Cardiac muscle cell (in vitro differentiated cells and primary cell): ENCODE measurements around the gene MAP3K4. TPM values are rescaled to one million over a fixed set of nuclear protein-coding genes. Genes with fewer than 3 reads are reported as not detected.

Experiments
- DNase-seq, 2 donors: peaks; one replicate each; pipeline versions ENCODE4 v3.0.0 to v3.0.0-alpha.2; 2010 to 2017; ENCODE audit warnings: low read depth in 1 of 2, low spot score in 1 of 2
- H3K27ac ChIP-seq: fragments of 200-600 bp; sonication (generic); 2 replicates; pipeline ENCODE4 v1.5.1; 2016
- H3K27me3 ChIP-seq: fragments of 200-600 bp; sonication (generic); 2 replicates; pipeline ENCODE4 v1.6.0; 2016; ENCODE audit warnings: control low read depth
- H3K36me3 ChIP-seq: fragments of 200-600 bp; sonication (generic); 2 replicates; pipeline ENCODE4 v1.5.1; 2016; ENCODE audit warnings: control low read depth
- H3K4me1 ChIP-seq: fragments of 200-600 bp; sonication (generic); 2 replicates; pipeline ENCODE4 v1.8.1; 2017; ENCODE audit warnings: low read depth, mild to moderate bottlenecking, mixed run types
- H3K4me3 ChIP-seq: fragments of 200-600 bp; sonication (generic); 2 replicates; pipeline ENCODE4 v1.5.1; 2016; ENCODE audit warnings: mild to moderate bottlenecking
- H3K9me3 ChIP-seq: fragments of 200-600 bp; sonication (generic); 2 replicates; pipeline ENCODE4 v1.5.1; 2017; ENCODE audit warnings: low read depth, mild to moderate bottlenecking, control low read depth
- polyA plus RNA-seq: library from polyadenylated mRNA; unstranded; fragments of >200 nt; fragmentation: Nextera tagmentation; extraction: Ambion mirVana; gene quantifications from 2 replicates; pipeline ENCODE4 v1.2.1, GENCODE V29; 2016
- total RNA-seq: library from RNA; depleted of rRNA; stranded (reverse); fragments of >200 nt; gene quantifications from 2 replicates; pipeline ENCODE4 v1.2.3, GENCODE V29; 2016
- TF ChIP-seq, protein P1 (sequence below): IDR thresholded peaks from 2 replicates; pipeline ENCODE4 v1.5.1; 2012; ENCODE audit warnings: low read depth, mild to moderate bottlenecking, low read length

Gene MAP3K4
- total and polyA plus RNA-seq, 2 experiments from 2014 or later, result 14.5 to 36.4 TPM

DNA sequence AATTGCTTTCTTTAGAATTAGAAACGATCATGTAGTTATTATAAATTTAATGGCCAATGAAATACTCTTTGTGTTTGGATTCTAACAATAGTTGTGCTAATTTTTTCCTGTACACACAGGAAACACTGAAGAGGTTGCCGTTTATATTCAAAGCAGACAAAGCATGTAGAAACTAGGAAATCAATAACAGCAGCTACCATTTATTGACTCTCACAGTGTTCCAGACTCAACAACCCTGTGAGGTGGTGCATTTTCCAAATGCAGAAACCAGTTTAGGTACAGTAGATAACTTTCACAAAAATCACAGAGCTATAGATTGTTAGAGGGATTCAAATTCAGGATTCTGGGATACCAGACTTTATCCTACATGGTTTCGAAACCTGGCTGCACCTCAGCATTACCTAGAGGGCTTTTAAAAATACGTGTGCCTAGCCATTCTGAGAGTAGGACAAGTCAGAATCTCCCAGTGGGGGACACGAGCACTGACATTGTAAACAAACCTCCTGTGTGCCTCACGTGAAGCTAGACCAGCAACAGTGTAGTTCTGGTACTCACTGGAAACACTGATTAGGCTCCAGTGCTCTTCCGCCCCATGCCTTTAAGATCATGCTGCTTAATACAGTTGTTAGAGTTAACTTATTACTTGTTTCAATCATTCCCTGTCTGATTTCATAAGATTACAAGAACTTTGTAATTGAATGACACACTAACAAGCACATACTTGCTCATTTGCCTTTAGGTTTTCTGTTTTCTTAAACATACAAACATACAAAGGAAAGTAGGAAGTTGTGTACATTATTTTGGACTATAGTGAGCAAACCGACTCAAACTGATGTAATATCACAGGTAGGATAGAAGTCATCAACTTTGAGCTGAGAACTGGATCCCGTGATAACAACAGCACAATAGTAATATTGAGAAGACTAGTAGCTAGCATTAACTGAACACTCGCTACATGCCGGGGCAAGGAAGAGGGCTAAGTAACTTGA lies 65.8 kb downstream of the MAP3K4 start:
- Histone ChIP-seq H3K4me3 (no peak overlapping the region), H3K4me1 (no peaks in the 10 kb centered on the region), H3K27me3 (no peaks in the 10 kb centered on the region), H3K9me3 (no peaks in the 10 kb centered on the region), H3K36me3 (no peaks in the 10 kb centered on the region), H3K27ac (peak overlapping the region; percentile 26)
- no peak for DNase-seq
- TF ChIP-seq, protein P1, sequence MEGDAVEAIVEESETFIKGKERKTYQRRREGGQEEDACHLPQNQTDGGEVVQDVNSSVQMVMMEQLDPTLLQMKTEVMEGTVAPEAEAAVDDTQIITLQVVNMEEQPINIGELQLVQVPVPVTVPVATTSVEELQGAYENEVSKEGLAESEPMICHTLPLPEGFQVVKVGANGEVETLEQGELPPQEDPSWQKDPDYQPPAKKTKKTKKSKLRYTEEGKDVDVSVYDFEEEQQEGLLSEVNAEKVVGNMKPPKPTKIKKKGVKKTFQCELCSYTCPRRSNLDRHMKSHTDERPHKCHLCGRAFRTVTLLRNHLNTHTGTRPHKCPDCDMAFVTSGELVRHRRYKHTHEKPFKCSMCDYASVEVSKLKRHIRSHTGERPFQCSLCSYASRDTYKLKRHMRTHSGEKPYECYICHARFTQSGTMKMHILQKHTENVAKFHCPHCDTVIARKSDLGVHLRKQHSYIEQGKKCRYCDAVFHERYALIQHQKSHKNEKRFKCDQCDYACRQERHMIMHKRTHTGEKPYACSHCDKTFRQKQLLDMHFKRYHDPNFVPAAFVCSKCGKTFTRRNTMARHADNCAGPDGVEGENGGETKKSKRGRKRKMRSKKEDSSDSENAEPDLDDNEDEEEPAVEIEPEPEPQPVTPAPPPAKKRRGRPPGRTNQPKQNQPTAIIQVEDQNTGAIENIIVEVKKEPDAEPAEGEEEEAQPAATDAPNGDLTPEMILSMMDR, result no peak

DNA sequence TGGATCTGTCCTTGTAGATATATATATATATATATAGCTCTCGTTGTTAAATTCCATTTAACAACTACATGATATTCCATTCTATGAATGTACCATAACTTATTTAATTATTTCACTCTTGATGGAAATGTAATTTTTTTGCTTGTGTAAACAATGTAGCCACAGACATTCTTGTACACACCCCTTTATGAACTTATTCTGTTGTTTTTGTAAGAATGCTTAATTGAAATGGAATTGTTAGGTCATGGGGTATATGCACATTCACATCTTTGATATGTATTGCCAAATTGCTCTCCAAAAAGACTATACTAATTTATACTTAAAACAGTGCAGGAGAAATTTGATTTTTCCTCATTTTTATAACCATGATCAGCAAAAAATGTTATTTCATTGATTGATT lies 67.2 kb downstream of the MAP3K4 start:
- TF ChIP-seq, protein P1, result no peak
- no peaks in the 10 kb centered on the region for H3K27me3 ChIP-seq
- no peaks in the 10 kb centered on the region for H3K36me3 ChIP-seq
- no peak for DNase-seq
- H3K4me1 ChIP-seq, result no peaks in the 10 kb centered on the region
- H3K9me3 ChIP-seq, result no peaks in the 10 kb centered on the region
- H3K4me3 ChIP-seq, result no peak overlapping the region
- H3K27ac ChIP-seq, result no peak overlapping the region

DNA sequence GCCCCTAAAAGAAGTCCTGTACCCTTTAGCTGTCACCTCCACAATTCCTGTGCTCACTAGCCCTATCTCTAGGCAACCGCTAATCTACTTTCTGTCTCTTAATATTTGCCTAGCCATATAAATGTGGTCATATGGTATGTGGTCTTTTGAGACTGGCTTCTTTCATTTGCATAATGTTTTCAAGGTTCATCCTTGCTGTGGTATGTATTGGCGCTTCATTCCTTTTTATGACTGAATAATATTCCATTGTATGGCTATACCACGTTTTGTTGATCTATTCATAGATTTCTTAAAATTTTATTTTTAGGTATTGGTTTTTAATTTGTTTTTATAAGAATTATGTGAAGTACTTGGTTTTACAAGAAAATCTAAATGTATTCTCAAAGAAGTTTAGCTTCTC lies 70.0 kb downstream of the MAP3K4 start:
- Histone ChIP-seq H3K9me3 (no peaks in the 10 kb centered on the region), H3K27me3 (no peaks in the 10 kb centered on the region), H3K36me3 (no peaks in the 10 kb centered on the region), H3K4me3 (no peak overlapping the region), H3K4me1 (no peaks in the 10 kb centered on the region), H3K27ac (no peak overlapping the region)
- no peak for DNase-seq
- TF ChIP-seq, protein P1, result no peak

DNA sequence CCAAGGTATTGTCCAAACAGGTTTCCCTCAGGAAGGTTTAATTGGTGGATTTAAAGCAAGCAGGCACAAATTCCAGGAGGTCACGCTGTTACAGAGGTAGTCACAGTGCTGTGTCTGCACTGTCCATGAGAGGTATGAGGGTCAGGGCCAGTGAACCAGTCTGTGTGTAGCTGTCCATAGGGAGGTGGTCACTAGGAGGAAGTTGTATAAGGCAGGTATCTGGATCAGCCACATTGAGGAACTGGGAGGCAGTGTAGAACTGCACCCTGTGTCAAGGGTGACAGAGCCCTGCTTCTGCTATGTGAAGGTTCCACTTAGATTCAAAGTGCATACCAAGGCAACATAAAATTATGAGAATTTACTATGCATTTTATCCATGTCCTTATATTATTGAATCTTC lies 73.3 kb downstream of the MAP3K4 start:
- Histone ChIP-seq H3K27me3 (no peaks in the 10 kb centered on the region), H3K4me1 (peaks cover 17% of the 10 kb centered on the region), H3K36me3 (no peaks in the 10 kb centered on the region), H3K4me3 (no peak overlapping the region), H3K27ac (no peak overlapping the region), H3K9me3 (no peaks in the 10 kb centered on the region)
- TF ChIP-seq, protein P1, result no peak
- DNase-seq, result no peak

- peak; percentile 8 for DNase-seq
- no peaks in the 10 kb centered on the region for H3K36me3 ChIP-seq
- TF ChIP-seq, protein P1, result no peak
- no peak overlapping the region for H3K27ac ChIP-seq
- H3K9me3 ChIP-seq, result no peaks in the 10 kb centered on the region
- no peaks in the 10 kb centered on the region for H3K27me3 ChIP-seq
- peaks cover 17% of the 10 kb centered on the region for H3K4me1 ChIP-seq
- no peak overlapping the region for H3K4me3 ChIP-seq
Measured at GRCh38 chr6:161066511-161066910, 74.9 kb downstream of the MAP3K4 start.
